Measurements from ENCODE around the gene GMEB2.

Gene GMEB2

DNA sequence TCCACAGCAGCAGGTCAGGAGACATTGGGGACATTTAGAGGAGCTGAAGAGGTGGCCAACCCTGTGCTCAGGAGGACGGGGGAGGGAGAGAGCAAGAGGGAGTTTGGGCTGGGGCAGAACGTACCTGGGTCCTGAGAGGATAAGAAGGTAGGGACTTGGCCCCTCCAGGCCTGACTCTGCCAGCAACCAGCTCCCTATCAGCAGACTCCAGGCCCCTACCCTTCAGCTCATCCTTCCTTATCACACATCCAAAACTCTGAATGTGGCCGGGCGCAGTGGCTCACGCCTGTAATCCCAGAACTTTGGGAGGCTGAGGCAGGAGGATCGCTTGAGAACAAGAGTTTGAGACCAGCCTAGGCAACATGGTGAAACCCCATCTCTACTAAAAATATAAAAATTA is 21.3 kb upstream of the GMEB2 start:
- no peak for DNase-seq
- Histone ChIP-seq H2BK12ac (ENCODE audit: low read length) (no peak overlapping the region), H3K23ac (ENCODE audit: low read length) (no peak overlapping the region), H2BK120ac (ENCODE audit: insufficient read depth, low read length, poor library complexity) (no peak overlapping the region), H3K4me1 (ENCODE audit: control insufficient read depth in 1 of 2, insufficient read depth in 2 of 2, low read length in 2 of 2) (peaks cover 10 to 13% of the 10 kb centered on the region in 2 experiments), H3K4me2 (ENCODE audit: low read length) (no peak overlapping the region), H4K12ac (ENCODE audit: low read depth, low read length) (no peak overlapping the region), H3K27me3 (ENCODE audit: insufficient read depth, low read length) (peaks cover 11% of the 10 kb centered on the region), H2AFZ (ENCODE audit: insufficient read depth, low read length, poor library complexity) (no peak overlapping the region), H3K4ac (ENCODE audit: low read depth, low read length) (no peak overlapping the region), H3K79me2 (ENCODE audit: control insufficient read depth, insufficient read depth, low read length, poor library complexity) (no peaks in the 10 kb centered on the region), H3K9me3 (ENCODE audit: insufficient read depth, low read depth, low read length) (no peaks in the 10 kb centered on the region), H3K18ac (ENCODE audit: low read length) (no peak overlapping the region), H3K14ac (ENCODE audit: low read length) (no peak overlapping the region), H3K36me3 (ENCODE audit: control insufficient read depth in 1 of 2, insufficient read depth in 2 of 2, low read length in 2 of 2) (no peaks in the 10 kb centered on the region), H4K8ac (ENCODE audit: low read depth, low read length) (no peak overlapping the region), H2BK5ac (ENCODE audit: low read depth, low read length, poor library complexity) (no peak overlapping the region), H3K4me3 (ENCODE audit: low read depth, low read length) (no peak overlapping the region), H3K79me1 (ENCODE audit: low read length) (no peaks in the 10 kb centered on the region), H3K27ac (ENCODE audit: low read depth, low read length) (no peak overlapping the region), H2AK5ac (ENCODE audit: low read length) (no peak overlapping the region), H4K91ac (ENCODE audit: low read depth, low read length) (no peak overlapping the region), H3K9ac (ENCODE audit: low read length) (no peak overlapping the region)
- no CpG with 5 or more reads among the region's 6 CpGs for WGBS (ENCODE audit: extremely low coverage, insufficient coverage, insufficient read length)

DNA sequence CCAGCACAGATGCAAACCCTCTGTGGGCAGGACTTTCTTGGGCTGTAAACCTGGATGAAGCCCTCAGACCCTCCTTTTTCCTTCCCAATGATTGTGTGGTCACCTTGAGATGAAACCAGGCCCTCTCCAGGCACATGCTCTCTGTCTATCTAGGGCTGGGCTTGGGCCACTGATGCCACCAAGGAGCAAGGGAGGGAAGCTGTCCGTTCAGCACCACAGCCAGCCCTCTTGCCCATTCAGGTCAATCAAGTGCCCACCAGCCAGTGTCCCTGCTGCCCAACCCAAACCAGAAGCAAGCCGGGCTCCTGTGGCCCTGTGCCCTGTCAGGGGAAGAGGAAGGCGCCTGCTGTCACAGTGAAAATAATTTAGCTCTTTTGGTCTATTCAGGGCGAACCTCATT is 18.3 kb upstream of the GMEB2 start:
- Histone ChIP-seq H3K9me3 (ENCODE audit: insufficient read depth, low read depth, low read length) (no peaks in the 10 kb centered on the region), H3K23ac (ENCODE audit: low read length) (no peak overlapping the region), H3K79me1 (ENCODE audit: low read length) (peaks cover 4% of the 10 kb centered on the region), H3K4ac (ENCODE audit: low read depth, low read length) (no peak overlapping the region), H4K8ac (ENCODE audit: low read depth, low read length) (no peak overlapping the region), H2BK120ac (ENCODE audit: insufficient read depth, low read length, poor library complexity) (no peak overlapping the region), H3K27ac (ENCODE audit: low read depth, low read length) (no peak overlapping the region), H2AFZ (ENCODE audit: insufficient read depth, low read length, poor library complexity) (no peak overlapping the region), H2AK5ac (ENCODE audit: low read length) (no peak overlapping the region), H3K18ac (ENCODE audit: low read length) (no peak overlapping the region), H3K4me2 (ENCODE audit: low read length) (no peak overlapping the region), H3K4me3 (ENCODE audit: low read depth, low read length) (no peak overlapping the region), H3K27me3 (ENCODE audit: insufficient read depth, low read length) (no peaks in the 10 kb centered on the region), H2BK5ac (ENCODE audit: low read depth, low read length, poor library complexity) (no peak overlapping the region), H3K4me1 (ENCODE audit: control insufficient read depth in 1 of 2, insufficient read depth in 2 of 2, low read length in 2 of 2) (peaks cover 5 to 16% of the 10 kb centered on the region in 2 experiments), H3K79me2 (ENCODE audit: control insufficient read depth, insufficient read depth, low read length, poor library complexity) (no peaks in the 10 kb centered on the region), H3K14ac (ENCODE audit: low read length) (no peak overlapping the region), H4K91ac (ENCODE audit: low read depth, low read length) (no peak overlapping the region), H4K12ac (ENCODE audit: low read depth, low read length) (no peak overlapping the region), H3K9ac (ENCODE audit: low read length) (no peak overlapping the region), H2BK12ac (ENCODE audit: low read length) (no peak overlapping the region), H3K36me3 (ENCODE audit: control insufficient read depth in 1 of 2, insufficient read depth in 2 of 2, low read length in 2 of 2) (no peaks in the 10 kb centered on the region)
- no peak for DNase-seq
- WGBS (ENCODE audit: extremely low coverage, insufficient coverage, insufficient read length): no CpG with 5 or more reads among the region's 4 CpGs

GRCh38 chr20:63643946-63644345 is 17.0 kb upstream of the GMEB2 start:
- Histone ChIP-seq H3K79me1 (ENCODE audit: low read length) (peaks cover 4% of the 10 kb centered on the region), H3K79me2 (ENCODE audit: control insufficient read depth, insufficient read depth, low read length, poor library complexity) (no peaks in the 10 kb centered on the region), H3K36me3 (ENCODE audit: control insufficient read depth in 1 of 2, insufficient read depth in 2 of 2, low read length in 2 of 2) (no peaks in the 10 kb centered on the region), H3K23ac (ENCODE audit: low read length) (no peak overlapping the region), H4K12ac (ENCODE audit: low read depth, low read length) (no peak overlapping the region), H3K4ac (ENCODE audit: low read depth, low read length) (no peak overlapping the region), H3K4me2 (ENCODE audit: low read length) (no peak overlapping the region), H3K9ac (ENCODE audit: low read length) (no peak overlapping the region), H2BK120ac (ENCODE audit: insufficient read depth, low read length, poor library complexity) (no peak overlapping the region), H3K18ac (ENCODE audit: low read length) (no peak overlapping the region), H4K8ac (ENCODE audit: low read depth, low read length) (no peak overlapping the region), H2BK5ac (ENCODE audit: low read depth, low read length, poor library complexity) (no peak overlapping the region), H2AFZ (ENCODE audit: insufficient read depth, low read length, poor library complexity) (no peak overlapping the region), H4K91ac (ENCODE audit: low read depth, low read length) (no peak overlapping the region), H3K27ac (ENCODE audit: low read depth, low read length) (no peak overlapping the region), H3K27me3 (ENCODE audit: insufficient read depth, low read length) (no peaks in the 10 kb centered on the region), H3K4me1 (ENCODE audit: control insufficient read depth in 1 of 2, insufficient read depth in 2 of 2, low read length in 2 of 2) (peaks cover 5 to 16% of the 10 kb centered on the region in 2 experiments), H2BK12ac (ENCODE audit: low read length) (no peak overlapping the region), H3K9me3 (ENCODE audit: insufficient read depth, low read depth, low read length) (no peaks in the 10 kb centered on the region), H3K14ac (ENCODE audit: low read length) (no peak overlapping the region), H2AK5ac (ENCODE audit: low read length) (no peak overlapping the region), H3K4me3 (ENCODE audit: low read depth, low read length) (no peak overlapping the region)
- no CpG with 5 or more reads among the region's 15 CpGs for WGBS (ENCODE audit: extremely low coverage, insufficient coverage, insufficient read length)
- DNase-seq: no peak

- H3K79me2 ChIP-seq (ENCODE audit: control insufficient read depth, insufficient read depth, low read length, poor library complexity): no peaks in the 10 kb centered on the region
- peaks cover 5 to 16% of the 10 kb centered on the region in 2 experiments for H3K4me1 ChIP-seq (ENCODE audit: control insufficient read depth in 1 of 2, insufficient read depth in 2 of 2, low read length in 2 of 2)
- H3K27ac ChIP-seq (ENCODE audit: low read depth, low read length): no peak overlapping the region
- H3K9ac ChIP-seq (ENCODE audit: low read length): no peak overlapping the region
- no peak overlapping the region for H2BK120ac ChIP-seq (ENCODE audit: insufficient read depth, low read length, poor library complexity)
- no peak overlapping the region for H2BK12ac ChIP-seq (ENCODE audit: low read length)
- H3K4ac ChIP-seq (ENCODE audit: low read depth, low read length): no peak overlapping the region
- no peaks in the 10 kb centered on the region for H3K36me3 ChIP-seq (ENCODE audit: control insufficient read depth in 1 of 2, insufficient read depth in 2 of 2, low read length in 2 of 2)
- no peak overlapping the region for H3K4me2 ChIP-seq (ENCODE audit: low read length)
- H4K8ac ChIP-seq (ENCODE audit: low read depth, low read length): no peak overlapping the region
- H4K91ac ChIP-seq (ENCODE audit: low read depth, low read length): no peak overlapping the region
- no peak overlapping the region for H3K14ac ChIP-seq (ENCODE audit: low read length)
- H2AK5ac ChIP-seq (ENCODE audit: low read length): no peak overlapping the region
- no peak overlapping the region for H2BK5ac ChIP-seq (ENCODE audit: low read depth, low read length, poor library complexity)
- no peak overlapping the region for H4K12ac ChIP-seq (ENCODE audit: low read depth, low read length)
- no peak overlapping the region for H2AFZ ChIP-seq (ENCODE audit: insufficient read depth, low read length, poor library complexity)
- H3K79me1 ChIP-seq (ENCODE audit: low read length): peaks cover 4% of the 10 kb centered on the region
- WGBS (ENCODE audit: extremely low coverage, insufficient coverage, insufficient read length): no CpG with 5 or more reads among the region's 10 CpGs
- H3K4me3 ChIP-seq (ENCODE audit: low read depth, low read length): no peak overlapping the region
- DNase-seq: no peak
- H3K9me3 ChIP-seq (ENCODE audit: insufficient read depth, low read depth, low read length): no peaks in the 10 kb centered on the region
- no peak overlapping the region for H3K23ac ChIP-seq (ENCODE audit: low read length)
- H3K27me3 ChIP-seq (ENCODE audit: insufficient read depth, low read length): no peaks in the 10 kb centered on the region
- no peak overlapping the region for H3K18ac ChIP-seq (ENCODE audit: low read length)
Observed at GRCh38 chr20:63643499-63643898, 16.6 kb upstream of the GMEB2 start.
